PFSK-1 (cell line): ENCODE results near the gene FXYD4.

Experiments used
- FOXP2 ChIP-seq: optimal IDR thresholded peaks from 2 replicates; pipeline ENCODE3; 2011; ENCODE audit warnings: borderline replicate concordance, control low read depth, inconsistent platforms; ENCODE audit not compliant: insufficient read depth; ENCODE audit errors: extremely low read length, extremely low read depth
- POLR2AphosphoS5 ChIP-seq: IDR thresholded peaks from 2 replicates; pipeline ENCODE4 v1.6.1; 2012; ENCODE audit warnings: low read depth, mild to moderate bottlenecking, control low read depth, low read length, moderate library complexity
- SIN3A ChIP-seq: IDR thresholded peaks from 2 replicates; pipeline ENCODE4 v1.6.1; 2012; ENCODE audit warnings: mild to moderate bottlenecking, low read length, moderate library complexity, borderline replicate concordance; ENCODE audit not compliant: insufficient read depth
- TAF1 ChIP-seq: IDR thresholded peaks from 2 replicates; pipeline ENCODE4 v1.6.1; 2012; ENCODE audit warnings: low read length, control low read depth, borderline replicate concordance; ENCODE audit not compliant: insufficient read depth
- TF ChIP-seq, protein P1 (sequence below), 2 experiments: IDR thresholded peaks; 2 replicates each; pipeline versions ENCODE4 v1.6.1 to v1.8.0; 2011 to 2012; ENCODE audit warnings: low read depth in 2 of 2, low read length in 2 of 2, control low read depth in 1 of 2, inconsistent platforms in 1 of 2, mild to moderate bottlenecking in 1 of 2, moderate library complexity in 1 of 2; ENCODE audit not compliant: insufficient read depth in 1 of 2

FXYD4 gene

GRCh38 chr10:43392748-43393147, 21.3 kb downstream of the FXYD4 start:
- TF ChIP-seq, protein P1, sequence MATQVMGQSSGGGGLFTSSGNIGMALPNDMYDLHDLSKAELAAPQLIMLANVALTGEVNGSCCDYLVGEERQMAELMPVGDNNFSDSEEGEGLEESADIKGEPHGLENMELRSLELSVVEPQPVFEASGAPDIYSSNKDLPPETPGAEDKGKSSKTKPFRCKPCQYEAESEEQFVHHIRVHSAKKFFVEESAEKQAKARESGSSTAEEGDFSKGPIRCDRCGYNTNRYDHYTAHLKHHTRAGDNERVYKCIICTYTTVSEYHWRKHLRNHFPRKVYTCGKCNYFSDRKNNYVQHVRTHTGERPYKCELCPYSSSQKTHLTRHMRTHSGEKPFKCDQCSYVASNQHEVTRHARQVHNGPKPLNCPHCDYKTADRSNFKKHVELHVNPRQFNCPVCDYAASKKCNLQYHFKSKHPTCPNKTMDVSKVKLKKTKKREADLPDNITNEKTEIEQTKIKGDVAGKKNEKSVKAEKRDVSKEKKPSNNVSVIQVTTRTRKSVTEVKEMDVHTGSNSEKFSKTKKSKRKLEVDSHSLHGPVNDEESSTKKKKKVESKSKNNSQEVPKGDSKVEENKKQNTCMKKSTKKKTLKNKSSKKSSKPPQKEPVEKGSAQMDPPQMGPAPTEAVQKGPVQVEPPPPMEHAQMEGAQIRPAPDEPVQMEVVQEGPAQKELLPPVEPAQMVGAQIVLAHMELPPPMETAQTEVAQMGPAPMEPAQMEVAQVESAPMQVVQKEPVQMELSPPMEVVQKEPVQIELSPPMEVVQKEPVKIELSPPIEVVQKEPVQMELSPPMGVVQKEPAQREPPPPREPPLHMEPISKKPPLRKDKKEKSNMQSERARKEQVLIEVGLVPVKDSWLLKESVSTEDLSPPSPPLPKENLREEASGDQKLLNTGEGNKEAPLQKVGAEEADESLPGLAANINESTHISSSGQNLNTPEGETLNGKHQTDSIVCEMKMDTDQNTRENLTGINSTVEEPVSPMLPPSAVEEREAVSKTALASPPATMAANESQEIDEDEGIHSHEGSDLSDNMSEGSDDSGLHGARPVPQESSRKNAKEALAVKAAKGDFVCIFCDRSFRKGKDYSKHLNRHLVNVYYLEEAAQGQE (IDR thresholded peaks at IDR 0.05; ENCODE audit: insufficient read depth in 1 of 2, low read depth in 2 of 2, low read length in 2 of 2) = no peak
- no peak for TF ChIP-seq SIN3A
- TF ChIP-seq TAF1 = no peak

- TF ChIP-seq FOXP2 = no peak
- TF ChIP-seq, protein P1 (IDR thresholded peaks at IDR 0.05; ENCODE audit: insufficient read depth in 1 of 2, low read depth in 2 of 2, low read length in 2 of 2) = no peak
- no peak for TF ChIP-seq SIN3A
- TF ChIP-seq TAF1 = no peak
- no peak for TF ChIP-seq POLR2AphosphoS5
These were observed 22.3 kb downstream of the FXYD4 start for GRCh38 chr10:43393606-43394360.

DNA sequence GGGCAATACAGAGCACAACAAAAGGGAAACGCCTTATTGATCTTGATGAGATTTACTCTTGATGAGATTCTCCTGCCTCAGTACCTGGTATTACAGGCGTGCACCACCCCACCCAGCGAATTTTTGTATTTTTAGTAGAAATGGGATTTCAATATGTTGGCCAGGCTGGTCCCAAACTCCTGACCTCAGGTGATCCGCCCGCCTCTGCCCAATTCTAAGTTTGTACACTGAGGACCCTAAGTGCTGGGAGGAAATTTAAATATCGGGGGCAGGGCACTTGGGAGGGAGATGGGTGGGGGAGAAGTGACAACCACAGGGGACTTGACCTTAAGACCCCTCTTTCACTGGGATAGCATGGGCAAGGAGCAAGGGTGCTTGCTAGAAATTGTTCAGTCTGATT, 23.4 kb downstream of the FXYD4 start:
- TF ChIP-seq FOXP2 = no peak
- no peak for TF ChIP-seq SIN3A
- TF ChIP-seq POLR2AphosphoS5 = no peak
- no peak for TF ChIP-seq TAF1
- TF ChIP-seq, protein P1 (IDR thresholded peaks at IDR 0.05; ENCODE audit: insufficient read depth in 1 of 2, low read depth in 2 of 2, low read length in 2 of 2) = no peak

DNA sequence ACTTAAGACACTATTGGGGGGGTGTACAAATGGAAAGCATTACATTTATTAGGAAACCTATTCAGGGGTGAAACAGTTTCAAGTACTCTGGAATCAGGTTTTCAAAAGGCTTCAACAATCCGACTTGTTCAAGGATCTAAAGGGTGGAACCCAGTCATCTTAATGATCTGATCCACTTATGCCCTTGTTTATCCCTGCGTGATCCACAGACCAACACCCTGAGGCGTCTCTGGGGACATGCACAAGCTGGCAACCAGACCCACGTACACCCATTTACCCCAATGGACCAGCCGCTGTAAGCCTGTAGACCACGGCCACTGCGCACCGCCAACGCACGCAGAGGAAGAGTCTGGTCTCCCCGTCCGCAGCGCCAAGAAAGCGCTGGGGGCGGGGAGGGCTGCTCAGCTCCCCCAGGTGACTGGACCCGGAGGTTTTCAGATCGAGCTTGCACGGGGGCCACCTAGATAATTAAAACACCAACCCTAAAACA, 24.2 kb downstream of the FXYD4 start:
- TF ChIP-seq TAF1 = no peak
- TF ChIP-seq SIN3A = no peak
- no peak for TF ChIP-seq FOXP2
- TF ChIP-seq, protein P1 (IDR thresholded peaks at IDR 0.05; ENCODE audit: insufficient read depth in 1 of 2, low read depth in 2 of 2, low read length in 2 of 2) = no peak
- TF ChIP-seq POLR2AphosphoS5 = no peak
